GM12892 (cell line): ENCODE data around the gene GTF2B.
"Not testable (repeated sequence)": the region's sequence is repeated elsewhere in the genome, so short reads cannot be mapped to it uniquely, and the experiment has no call there.

ENCODE experiments used
- DNase-seq: peaks from one replicate; pipeline ENCODE4 v3.0.0; 2011; ENCODE audit not compliant: insufficient read length
- FAIRE-seq: peaks from 2 replicates; lab custom pipeline; 2011; peaks lifted over from hg19 to GRCh38; lab: Jason Lieb, UNC
- POLR2A ChIP-seq: IDR thresholded peaks from 2 replicates; pipeline ENCODE4 v1.6.1; 2011; ENCODE audit warnings: low read depth, low read length, control low read depth
- POLR2AphosphoS5 ChIP-seq: IDR thresholded peaks from 2 replicates; pipeline ENCODE4 v1.6.1; 2011; ENCODE audit warnings: low read depth, low read length, control low read depth
- TAF1 ChIP-seq: IDR thresholded peaks from 2 replicates; pipeline ENCODE4 v1.6.1; 2011; ENCODE audit warnings: low read depth, mild to moderate bottlenecking, control low read depth, low read length, borderline replicate concordance

The GTF2B gene

GRCh38 chr1:88911161-88911560 is 19.8 kb upstream of the GTF2B start:
- DNase-seq = no peak
- no peak for TF ChIP-seq TAF1
- TF ChIP-seq POLR2AphosphoS5 = no peak
- TF ChIP-seq POLR2A = no peak
- no peak for FAIRE-seq

DNA sequence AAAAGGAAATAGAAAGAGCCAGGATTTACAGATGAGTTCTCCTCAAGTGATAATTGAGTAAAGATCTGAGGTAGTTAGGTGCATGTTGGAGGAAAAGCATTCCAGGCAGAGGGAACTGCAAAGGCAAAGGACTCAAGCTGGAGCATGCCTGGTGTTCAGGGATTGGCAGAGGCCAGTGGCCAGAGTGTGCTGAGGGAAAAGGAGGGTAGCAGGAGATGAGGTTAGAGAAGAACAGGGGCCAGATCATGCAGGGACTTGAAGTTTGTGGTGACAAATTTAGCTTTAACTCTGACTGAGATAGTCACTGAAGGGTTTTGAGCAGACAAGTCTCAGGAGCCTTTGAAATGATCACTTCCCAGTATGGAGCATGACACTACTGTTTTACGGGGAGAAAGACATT is 19.0 kb upstream of the GTF2B start:
- DNase-seq (no peak), FAIRE-seq (no peak)
- TF ChIP-seq POLR2AphosphoS5 (no peak), TAF1 (no peak), POLR2A (no peak)

- FAIRE-seq (no peak), DNase-seq (no peak)
- TF ChIP-seq POLR2AphosphoS5 (no peak), TAF1 (no peak), POLR2A (no peak)
These were observed 9.5 kb upstream of the GTF2B start for GRCh38 chr1:88900883-88901282.

DNA sequence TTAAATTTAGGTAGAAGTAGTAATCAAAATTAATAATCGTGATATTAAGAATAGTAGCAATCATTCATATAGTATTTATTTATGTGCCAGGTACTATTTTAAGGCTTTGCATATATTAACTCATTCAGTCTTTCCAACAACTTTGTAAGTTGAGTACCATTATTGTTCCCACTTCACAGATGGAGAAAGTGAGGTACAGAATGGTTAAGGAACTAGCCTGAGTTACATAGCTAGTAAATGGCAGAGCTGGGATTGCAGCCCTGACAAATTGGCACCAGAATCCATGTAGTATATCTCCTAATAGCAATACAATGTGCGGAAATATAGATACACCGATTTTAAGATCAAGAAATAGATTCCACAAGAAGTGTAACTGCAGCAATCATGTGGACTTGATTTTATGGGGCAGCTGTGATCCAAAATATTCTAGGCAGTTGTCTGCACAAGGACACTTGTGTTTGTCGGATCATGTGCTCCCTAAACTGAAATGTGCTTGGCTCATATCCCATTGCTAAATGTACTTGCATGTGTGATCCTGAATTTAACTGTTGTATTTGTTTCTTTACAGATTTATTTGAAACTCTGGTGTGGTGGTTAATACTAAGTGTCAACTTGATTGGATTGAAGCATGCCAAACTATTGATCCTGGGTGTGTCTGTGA is 5.8 kb upstream of the GTF2B start:
- FAIRE-seq (no peak), DNase-seq (no peak)
- TF ChIP-seq TAF1 = no peak
- TF ChIP-seq POLR2A = no peak

DNA sequence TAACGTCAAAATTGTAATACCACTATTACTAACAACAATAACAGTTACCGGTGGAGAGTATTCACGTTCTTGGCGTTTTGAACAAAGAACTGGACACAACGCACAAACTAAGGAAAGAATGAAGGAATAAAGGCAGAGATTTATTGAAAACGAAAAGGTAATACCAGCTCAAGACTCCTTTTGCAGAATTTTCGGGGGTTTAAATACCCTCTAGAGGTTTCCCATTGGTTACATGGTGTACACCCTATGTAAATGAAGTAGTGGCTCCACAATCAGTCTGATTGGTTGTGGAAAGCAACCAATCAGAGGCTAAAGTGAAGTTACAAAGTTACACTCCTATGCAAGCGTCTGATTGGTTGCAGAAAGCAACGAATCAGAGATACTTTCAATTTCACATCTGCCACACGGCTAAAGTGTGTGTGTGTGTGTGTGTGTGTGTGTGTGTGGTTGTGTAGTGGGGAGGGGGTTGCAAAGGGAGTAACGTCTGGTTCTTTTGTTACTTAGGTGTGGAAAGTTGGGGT is 1.1 kb upstream of the GTF2B start:
- no peak for TF ChIP-seq POLR2AphosphoS5
- TF ChIP-seq POLR2A = no peak
- TF ChIP-seq TAF1 = no peak
- no peak for DNase-seq
- no peak for FAIRE-seq

GRCh38 chr1:88891951-88892340 is 579 bp upstream of the GTF2B start:
- TF ChIP-seq TAF1 (no peak), POLR2A (no peak), POLR2AphosphoS5 (no peak)
- no peak for FAIRE-seq
- no peak for DNase-seq

- TF ChIP-seq POLR2AphosphoS5 = no peak
- TF ChIP-seq TAF1 = no peak
- TF ChIP-seq POLR2A = no peak
- FAIRE-seq (no peak), DNase-seq (no peak)
These were observed 513 bp downstream of the GTF2B start for GRCh38 chr1:88890791-88891317.

DNA sequence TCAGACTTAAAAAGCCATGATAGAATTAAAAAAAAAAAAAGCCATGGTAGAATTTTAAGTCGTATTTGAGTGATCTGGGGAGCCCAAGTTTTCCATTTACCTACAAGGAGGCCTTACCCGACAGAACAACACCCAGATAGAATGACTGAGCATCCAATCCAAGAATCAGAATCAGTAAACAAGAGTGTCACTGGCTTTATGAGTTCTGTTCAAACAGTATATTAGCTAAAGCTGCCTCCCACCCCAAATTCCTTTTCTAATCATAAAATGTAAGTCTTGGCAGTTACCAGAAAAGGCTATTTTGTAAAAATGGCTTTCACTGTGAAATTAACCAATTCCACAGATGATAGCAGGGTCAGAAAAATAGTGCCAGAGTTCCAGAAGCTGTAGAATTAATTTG is 1.2 kb downstream of the GTF2B start:
- DNase-seq = no peak
- TF ChIP-seq POLR2AphosphoS5 (no peak), TAF1 (no peak), POLR2A (no peak)
- no peak for FAIRE-seq

DNA sequence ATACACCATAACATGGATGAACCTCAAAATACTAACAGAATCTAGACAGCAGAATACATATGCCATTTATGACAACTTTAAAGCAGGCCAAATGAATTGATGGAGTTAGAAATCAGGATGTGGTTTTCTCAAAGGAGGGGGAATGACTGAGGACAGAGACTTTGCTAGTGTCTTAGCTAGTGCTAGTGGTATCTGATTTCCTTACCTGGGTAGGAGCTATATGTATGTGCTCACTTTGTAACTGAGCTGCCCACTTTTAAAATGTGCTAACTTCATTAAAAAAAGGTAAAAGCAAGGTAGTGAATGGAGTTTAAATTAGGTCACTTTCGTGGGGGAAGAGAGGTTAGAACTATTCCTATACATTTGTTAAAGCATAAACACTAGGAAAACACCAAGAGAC is 2.6 kb downstream of the GTF2B start:
- DNase-seq (no peak), FAIRE-seq (no peak)
- TF ChIP-seq TAF1 (no peak), POLR2A (no peak), POLR2AphosphoS5 (no peak)

DNA sequence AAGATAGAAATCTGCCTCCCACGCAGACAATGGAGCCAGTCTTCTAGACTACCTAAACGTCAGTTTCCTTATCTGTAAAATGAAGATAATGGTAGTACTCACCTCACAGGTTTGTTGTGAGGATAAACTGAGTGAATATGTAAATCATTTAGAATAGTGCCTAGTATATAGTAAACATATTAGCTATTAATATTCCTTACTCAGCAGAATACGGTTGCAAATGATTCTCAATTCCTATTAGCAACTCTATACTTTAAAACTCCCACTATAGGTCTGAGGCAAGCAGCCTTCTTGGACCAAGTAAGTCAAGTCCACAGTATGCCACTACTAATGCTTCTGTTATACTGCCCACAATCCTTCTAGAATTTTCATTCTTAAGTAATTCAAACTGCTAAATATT is 5.4 kb downstream of the GTF2B start:
- FAIRE-seq = no peak
- DNase-seq = no peak
- TF ChIP-seq TAF1 = no peak
- no peak for TF ChIP-seq POLR2A
- no peak for TF ChIP-seq POLR2AphosphoS5

DNA sequence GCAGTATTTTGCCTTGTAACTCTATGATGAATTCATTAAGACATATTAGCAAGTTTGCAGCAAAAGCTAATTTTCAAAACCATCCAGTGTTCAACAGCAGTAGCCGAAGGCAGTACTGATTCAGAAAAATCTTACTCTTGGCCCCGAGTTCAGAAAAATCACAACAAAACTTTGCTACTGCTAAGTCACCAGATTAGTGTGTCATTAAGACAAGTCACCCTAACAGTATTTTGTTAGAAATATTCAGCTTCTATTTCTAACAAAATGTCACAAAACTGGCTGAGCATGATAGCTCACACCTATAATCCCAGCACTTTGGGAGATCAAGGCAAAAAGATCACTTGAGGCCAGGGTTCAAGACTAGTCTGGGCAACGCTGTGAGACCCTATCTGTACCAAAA is 8.2 kb downstream of the GTF2B start:
- DNase-seq = no peak
- TF ChIP-seq POLR2A = no peak
- no peak for TF ChIP-seq POLR2AphosphoS5
- TF ChIP-seq TAF1 = no peak
- FAIRE-seq = no peak

GRCh38 chr1:88880717-88881116 is 10.7 kb downstream of the GTF2B start:
- FAIRE-seq, DNase-seq: not testable (repeated sequence)

DNA sequence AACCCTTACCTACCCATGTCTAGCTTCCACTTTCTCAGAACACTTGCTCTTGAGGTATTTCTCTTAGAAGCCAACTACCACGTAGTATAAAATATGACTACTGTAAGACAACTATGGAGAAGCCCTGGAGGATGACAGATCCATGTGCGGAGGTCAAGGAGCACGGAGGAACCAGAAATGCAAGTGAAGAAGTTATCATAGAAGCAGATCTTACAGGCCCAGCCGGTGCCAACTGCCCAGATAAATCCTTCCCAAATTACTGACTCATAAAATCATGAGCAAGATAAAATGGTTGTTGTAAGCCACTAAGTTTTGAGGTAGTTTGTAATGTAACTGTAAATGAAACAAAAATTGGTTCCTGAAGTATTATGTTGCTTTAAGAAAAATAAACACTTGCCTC is 12.6 kb downstream of the GTF2B start:
- TF ChIP-seq POLR2AphosphoS5 = no peak
- no peak for TF ChIP-seq POLR2A
- no peak for TF ChIP-seq TAF1
- DNase-seq (no peak), FAIRE-seq (peak; percentile 17)

DNA sequence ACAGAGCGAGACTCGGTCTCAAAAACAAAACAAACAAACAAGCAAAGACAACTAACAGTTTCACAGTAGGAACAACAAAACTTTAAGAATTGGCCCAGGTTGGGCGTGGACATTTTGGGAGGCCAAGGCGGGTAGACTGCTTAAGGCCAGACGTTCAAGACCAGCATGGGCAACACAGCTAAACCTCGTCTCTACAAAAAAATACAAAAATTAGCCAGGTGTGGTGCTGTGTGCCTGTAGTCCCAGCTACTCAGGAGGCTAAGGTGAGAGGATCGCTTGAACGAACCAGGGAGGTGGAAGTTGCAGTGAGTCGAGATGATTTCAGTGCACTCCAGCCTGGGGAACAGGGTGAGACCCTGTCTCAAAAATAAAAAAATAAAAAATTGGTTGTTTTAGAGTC is 13.5 kb downstream of the GTF2B start:
- no peak for DNase-seq
- FAIRE-seq = no peak
- TF ChIP-seq POLR2AphosphoS5 (no peak), TAF1 (no peak), POLR2A (no peak)
